ENCODE data around the gene PRMT1.
A peak's percentile ranks its signal among the peaks of the same experiment; 100 is the strongest.

The PRMT1 gene

GRCh38 chr19:49651820-49652550 is 25.1 kb upstream of the PRMT1 start:
- DNase-seq: no peak

GRCh38 chr19:49652551-49653465 is 24.3 kb upstream of the PRMT1 start:
- DNase-seq: no peak

GRCh38 chr19:49653466-49653806 is 23.6 kb upstream of the PRMT1 start:
- no peak for DNase-seq

- DNase-seq: no peak
These were observed 22.5 kb upstream of the PRMT1 start for GRCh38 chr19:49654581-49654980.

GRCh38 chr19:49655570-49656455 is 21.3 kb upstream of the PRMT1 start:
- DNase-seq: no peak

- DNase-seq: no peak
These were observed 20.5 kb upstream of the PRMT1 start for GRCh38 chr19:49656456-49657109.

GRCh38 chr19:49657493-49658138 is 19.5 kb upstream of the PRMT1 start:
- no peak for DNase-seq

- DNase-seq: no peak
These were observed 18.9 kb upstream of the PRMT1 start for GRCh38 chr19:49658139-49658517.

- no peak for DNase-seq
These were observed 18.3 kb upstream of the PRMT1 start for GRCh38 chr19:49658566-49659442.

GRCh38 chr19:49660338-49660961 is 16.6 kb upstream of the PRMT1 start:
- DNase-seq: no peak

- DNase-seq: no peak
These were observed 15.1 kb upstream of the PRMT1 start for GRCh38 chr19:49662011-49662410.

GRCh38 chr19:49663224-49663623 is 13.8 kb upstream of the PRMT1 start:
- DNase-seq: no peak

- peak; percentile 83 to 93 (median 88) for DNase-seq
These were observed 12.7 kb upstream of the PRMT1 start for GRCh38 chr19:49664171-49665035.

- no peak for DNase-seq
These were observed 12.1 kb upstream of the PRMT1 start for GRCh38 chr19:49665036-49665350.

- DNase-seq: peak; percentile 97 to 100 (median 99)
These were observed 11.5 kb upstream of the PRMT1 start, which contains the start of the genes BCL2L12 and IRF3 for GRCh38 chr19:49665351-49666119. Gene BCL2L12, plus strand, starts transcription at chr19:49665933. Its CDS starts 760 bp downstream, at chr19:49666693. Gene IRF3, minus strand, starts transcription at chr19:49665857. Its CDS starts 1,019 bp downstream, at chr19:49664838.

- no peak for DNase-seq
These were observed 11.0 kb upstream of the PRMT1 start for GRCh38 chr19:49666120-49666444.

GRCh38 chr19:49667473-49667872 is 9.6 kb upstream of the PRMT1 start:
- no peak for DNase-seq

- no peak for DNase-seq
These were observed 7.6 kb upstream of the PRMT1 start for GRCh38 chr19:49669516-49669915.

Data from T-helper 1 cell (primary cell).